Heart left ventricle (tissue), 16 donors: ENCODE data around the gene SLC39A11. TPM values are rescaled to one million over a fixed set of nuclear protein-coding genes. Genes with fewer than 3 reads are reported as not detected.
"Not testable (repeated sequence)": the region's sequence is repeated elsewhere in the genome, so short reads cannot be mapped to it uniquely, and the experiment has no call there.

Experiments used
- ATAC-seq, 4 donors: fragments of 200-7000 bp; cut with Tn5 transposase; one replicate each; pipeline ENCODE4 v1.9.1; 2020 to 2022; ENCODE audit warnings: moderate library complexity in 4 of 4, mild to moderate bottlenecking in 3 of 4, moderate number of reproducible peaks in 1 of 4
- DNase-seq, 5 donors: peaks; one replicate each; pipeline ENCODE4 v3.0.0-alpha.2; 2020
- H3K27ac ChIP-seq, 12 donors: fragments of 200-600 bp; sonication (generic) in 4 of 12; one replicate each; pipeline versions ENCODE4 v1.5.0 to v1.8.0; 2016 to 2022; ENCODE audit warnings: mild to moderate bottlenecking in 2 of 12
- H3K27me3 ChIP-seq, 9 donors: fragments of 200-600 bp; sonication (generic) in 2 of 9; one replicate each; pipeline versions ENCODE4 v1.5.1 to v1.8.0; 2016 to 2022; ENCODE audit warnings: mild to moderate bottlenecking in 3 of 9
- H3K36me3 ChIP-seq, 9 donors: fragments of 200-600 bp; sonication (generic) in 2 of 9; one replicate each; pipeline versions ENCODE4 v1.5.0 to v1.8.0; 2018 to 2022; ENCODE audit warnings: mild to moderate bottlenecking in 2 of 9
- H3K4me1 ChIP-seq, 12 donors: fragments of 200-600 bp; sonication (generic) in 4 of 12; one replicate each; pipeline versions ENCODE4 v1.5.0 to v1.8.0; 2016 to 2022; ENCODE audit warnings: mild to moderate bottlenecking in 3 of 12
- H3K4me3 ChIP-seq, 12 donors: fragments of 200-600 bp; sonication (generic) in 4 of 12; one replicate each; pipeline versions ENCODE4 v1.5.0 to v1.8.0; 2017 to 2022; ENCODE audit warnings: mild to moderate bottlenecking in 9 of 12, moderate library complexity in 4 of 12
- H3K9me3 ChIP-seq, 12 donors: fragments of 200-600 bp; sonication (generic) in 4 of 12; one replicate each; pipeline versions ENCODE4 v1.5.0 to v1.8.0; 2016 to 2022; ENCODE audit warnings: mild to moderate bottlenecking in 1 of 12
- CTCF ChIP-seq, 12 donors: fragments of 200-600 bp; sonication (generic) in 4 of 12; IDR thresholded peaks; one replicate each; pipeline versions ENCODE4 v1.5.0 to v1.8.0; 2018 to 2022; ENCODE audit warnings: antibody characterized with exemption in 12 of 12, mild to moderate bottlenecking in 5 of 12
- POLR2A ChIP-seq, 2 donors: fragments of 450-650 bp; IDR thresholded peaks; one replicate each; pipeline ENCODE4 v1.6.1; 2017; ENCODE audit warnings: antibody characterized with exemption in 2 of 2, mild to moderate bottlenecking in 2 of 2, moderate library complexity in 2 of 2
- WGBS, 4 donors: extraction: QIAGEN DNeasy Blood & Tissue Kit in 2 of 4; methylation state at CpG; one replicate each; pipeline versions ENCODE4 v1.1.5 to v1.1.7; 2013 to 2018; 5-methylcytosine and 5-hydroxymethylcytosine counted together
- intact Hi-C, 10 donors: fragments of 100-400 bp; cut with DNase I; formaldehyde crosslinking; loops; one replicate each; pipeline versions ENCODE4 v1.11.1 to v1.14.2; 2022
- polyA plus RNA-seq, 2 donors: library from polyadenylated mRNA; stranded (reverse); fragments of 200-250 nt; gene quantifications; one replicate each; pipeline ENCODE4 v1.2.3, GENCODE V29; 2013
- total RNA-seq, 9 donors: library from RNA; depleted of rRNA in 2 of 9; stranded (reverse); fragments of >200 nt in 2 of 9; fragmentation: NEBNext Ultra II Directional in 3 of 9; extraction: Animal tissue kit (Norgen Biotek cat#: 25700) in 3 of 9; gene quantifications; one replicate each; pipeline versions ENCODE4 v1.1.0 to v1.2.4, GENCODE V29; 2016 to 2023
- donor health status: ischemic (EF 13 %, LVEDD 7.1; RV severe dilation, severe dysfunction).
- donor health status: healthy with polysubstance abuse.
- donor health status: DM: no; HTN: yes; CAD: no.
- donor health status: DM: no; HTN: no; CAD: no.
- donor health status: ischemic (EF 25% LVEDD 6.9; RV normal size, moderate dysfunction).
- donor health status: ischemic (EF 25% LVEDD 5.7; RV mildly dilated, moderate dysfunction).
- donor health status: healthy.
- donor health status: DM: yes; HTN: yes; CAD: no.
- donor health status: ischemic (EF 35%, LVEDD 5.7; RV mildly dilated, moderate dysfunction).
- donor health status: nonischemic (EF 11% LVEDD 7.7; RV severe dilation, severe dysfunction).
- donor health status: DM: yes; HTN: yes; CAD: no.
- donor health status: PGD.
- donor health status: ischemic (EF 29% LVEDD 5.4; RV normal size, mild dysfunction).
- donor health status: nonischemic (EF 23%, LVEDD 6.1; RV moderate dilation, normal function).

SLC39A11 gene
- total and polyA plus RNA-seq, 11 donors: 2.5 to 23.3 (median 8.4) TPM

GRCh38 chr17:73132085-73132492, 39.6 kb upstream of the SLC39A11 start:
- H3K9me3 ChIP-seq: no peaks in the 10 kb centered on the region

GRCh38 chr17:73131439-73131838, 39.0 kb upstream of the SLC39A11 start:
- intact Hi-C loops, ATAC-seq, H3K9me3 ChIP-seq, H3K27ac ChIP-seq, DNase-seq, H3K36me3 ChIP-seq, H3K4me3 ChIP-seq, H3K4me1 ChIP-seq, H3K27me3 ChIP-seq: not testable (repeated sequence)
- 86 to 93% (median 91%) methylated on average over 6 of the region's 6 CpGs for WGBS, 4 donors

More at GRCh38 chr17:73132085-73132492, 39.6 kb upstream of the SLC39A11 start:
- no peak overlapping the region for H3K4me3 ChIP-seq
- no peaks in the 10 kb centered on the region for H3K36me3 ChIP-seq
- TF ChIP-seq POLR2A (IDR thresholded peaks at IDR 0.05) (no peak), CTCF (IDR thresholded peaks at IDR 0.05) (no peak)
- no peaks in the 10 kb centered on the region for H3K4me1 ChIP-seq
- DNase-seq (no peak), ATAC-seq (no peak)
- no peak overlapping the region for H3K27ac ChIP-seq
- H3K27me3 ChIP-seq: peaks cover 0 to 8% (median 0%) of the 10 kb centered on the region in 9 donors
- WGBS, 4 donors: 70 to 73% (median 71%) methylated on average over 12 of the region's 12 CpGs
- intact Hi-C loops: no loop called here

GRCh38 chr17:73130977-73131376, 38.5 kb upstream of the SLC39A11 start:
- Histone ChIP-seq H3K27ac (no peak overlapping the region), H3K4me1 (no peaks in the 10 kb centered on the region), H3K9me3 (no peaks in the 10 kb centered on the region), H3K27me3 (peaks cover 0 to 8% (median 0%) of the 10 kb centered on the region in 9 donors), H3K36me3 (no peaks in the 10 kb centered on the region), H3K4me3 (no peak overlapping the region)
- TF ChIP-seq CTCF (IDR thresholded peaks at IDR 0.05) (no peak), POLR2A (IDR thresholded peaks at IDR 0.05) (no peak)
- WGBS, 4 donors: 83 to 87% (median 85%) methylated on average over 3 of the region's 3 CpGs
- DNase-seq: no peak
- no peak for ATAC-seq
- intact Hi-C loops: no loop called here

GRCh38 chr17:73128496-73128895, 36.0 kb upstream of the SLC39A11 start:
- Histone ChIP-seq H3K27ac (no peak overlapping the region), H3K36me3 (no peaks in the 10 kb centered on the region), H3K9me3 (no peaks in the 10 kb centered on the region), H3K27me3 (no peaks in the 10 kb centered on the region), H3K4me1 (no peaks in the 10 kb centered on the region), H3K4me3 (no peak overlapping the region)
- DNase-seq: no peak
- intact Hi-C loops: no loop called here
- ATAC-seq: no peak
- TF ChIP-seq CTCF (IDR thresholded peaks at IDR 0.05): no peak
- no peak for TF ChIP-seq POLR2A (IDR thresholded peaks at IDR 0.05)
- WGBS, 4 donors: 50 to 86% (median 68%) methylated on average over 3 of the region's 3 CpGs

GRCh38 chr17:73126716-73127473, 34.4 kb upstream of the SLC39A11 start:
- DNase-seq (no peak), ATAC-seq (no peak)
- Histone ChIP-seq H3K4me3 (no peak overlapping the region), H3K36me3 (no peaks in the 10 kb centered on the region), H3K9me3 (no peaks in the 10 kb centered on the region), H3K27ac (no peak overlapping the region), H3K27me3 (no peaks in the 10 kb centered on the region), H3K4me1 (no peaks in the 10 kb centered on the region)
- WGBS, 4 donors: 74 to 88% (median 76%) methylated on average over 8 of the region's 8 CpGs
- intact Hi-C loops: no loop called here
- TF ChIP-seq POLR2A (IDR thresholded peaks at IDR 0.05): no peak
- TF ChIP-seq CTCF (IDR thresholded peaks at IDR 0.05): no peak
